GM19467 (cell line): ENCODE data around the gene ABCG4.

Source experiments
- ATAC-seq: cut with Tn5 transposase; IDR thresholded peaks from one replicate; pipeline ENCODE4 v1.9.1; 2021; ENCODE audit warnings: mild to moderate bottlenecking, moderate library complexity; ENCODE audit not compliant: unreplicated experiment

Gene ABCG4

GRCh38 chr11:119205080-119205479 lies 56.2 kb downstream of the ABCG4 start:
- no peak for ATAC-seq

GRCh38 chr11:119205574-119206510 lies 57.0 kb downstream of the ABCG4 start, which contains the start of gene CBL:
CBL (plus strand) TSS chr11:119206339; CDS start chr11:119206418, 79 bp downstream.
- peak; percentile 76 for ATAC-seq

GRCh38 chr11:119206511-119207414 lies 57.9 kb downstream of the ABCG4 start:
- no peak for ATAC-seq

GRCh38 chr11:119207415-119207960 lies 58.6 kb downstream of the ABCG4 start:
- no peak for ATAC-seq

GRCh38 chr11:119209186-119209585 lies 60.3 kb downstream of the ABCG4 start:
- no peak for ATAC-seq

- ATAC-seq: no peak
These were observed 61.2 kb downstream of the ABCG4 start for GRCh38 chr11:119210050-119210449.
